ENCODE results near the gene CGB1. TPM values are rescaled to one million over a fixed set of nuclear protein-coding genes. Genes with fewer than 3 reads are reported as not detected.

Gene CGB1
- total and polyA plus RNA-seq, 4 donors = not detected

DNA sequence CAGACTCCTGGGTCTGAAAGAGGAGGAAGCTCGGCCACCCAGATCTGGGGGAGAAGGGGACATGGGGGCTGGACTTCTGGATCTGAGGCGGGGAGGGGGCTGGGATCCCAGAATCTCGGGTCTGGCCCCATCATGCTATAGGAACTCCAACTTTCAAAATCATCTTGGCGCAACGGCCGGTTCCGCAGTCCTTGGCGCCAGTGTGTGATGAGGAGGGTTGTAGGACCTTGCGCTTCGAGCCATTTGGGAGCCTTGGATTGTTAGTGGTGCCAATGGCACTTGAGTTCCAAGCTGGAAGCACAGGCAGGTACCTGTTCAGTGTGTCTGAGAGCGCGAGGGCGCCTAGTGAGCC, 42.7 kb downstream of the CGB1 start:
- Histone ChIP-seq H3K9ac (ENCODE audit: low read depth in 1 of 2, low read length in 2 of 2) (peak overlapping the region; percentile 45 to 55), H3K4me3 (ENCODE audit: low read depth in 1 of 3, low read length in 3 of 3) (peak overlapping the region; percentile 59 to 80 (median 61)), H3K27me3 (ENCODE audit: control insufficient read depth in 4 of 4, insufficient read depth in 4 of 4, low read length in 3 of 4) (no peaks in the 10 kb centered on the region), H3K27ac (ENCODE audit: low read depth in 1 of 2, low read length in 2 of 2) (peak overlapping the region; percentile 89 to 99), H3K4me1 (ENCODE audit: control insufficient read depth in 4 of 4, insufficient read depth in 4 of 4, low read length in 3 of 4) (peaks cover 12 to 28% (median 17%) of the 10 kb centered on the region in 4 donors), H3K36me3 (ENCODE audit: control insufficient read depth in 4 of 4, insufficient read depth in 3 of 4, low read depth in 1 of 4, low read length in 3 of 4) (no peaks in the 10 kb centered on the region), H3K9me3 (ENCODE audit: control insufficient read depth in 4 of 4, low read length in 3 of 4) (no peaks in the 10 kb centered on the region)
- WGBS = 2% methylated on average over 13 of the region's 13 CpGs
- DNase-seq (ENCODE audit: low spot score) = no peak
- no peak for TF ChIP-seq ZBTB33 (IDR thresholded peaks at IDR 0.05)
- no peak for TF ChIP-seq GABPA (IDR thresholded peaks at IDR 0.05 in 1 of 2, conservative IDR thresholded peaks at IDR 0.05 in 1 of 2)
- TF ChIP-seq HNF4A (conservative IDR thresholded peaks at IDR 0.05) = no peak

DNA sequence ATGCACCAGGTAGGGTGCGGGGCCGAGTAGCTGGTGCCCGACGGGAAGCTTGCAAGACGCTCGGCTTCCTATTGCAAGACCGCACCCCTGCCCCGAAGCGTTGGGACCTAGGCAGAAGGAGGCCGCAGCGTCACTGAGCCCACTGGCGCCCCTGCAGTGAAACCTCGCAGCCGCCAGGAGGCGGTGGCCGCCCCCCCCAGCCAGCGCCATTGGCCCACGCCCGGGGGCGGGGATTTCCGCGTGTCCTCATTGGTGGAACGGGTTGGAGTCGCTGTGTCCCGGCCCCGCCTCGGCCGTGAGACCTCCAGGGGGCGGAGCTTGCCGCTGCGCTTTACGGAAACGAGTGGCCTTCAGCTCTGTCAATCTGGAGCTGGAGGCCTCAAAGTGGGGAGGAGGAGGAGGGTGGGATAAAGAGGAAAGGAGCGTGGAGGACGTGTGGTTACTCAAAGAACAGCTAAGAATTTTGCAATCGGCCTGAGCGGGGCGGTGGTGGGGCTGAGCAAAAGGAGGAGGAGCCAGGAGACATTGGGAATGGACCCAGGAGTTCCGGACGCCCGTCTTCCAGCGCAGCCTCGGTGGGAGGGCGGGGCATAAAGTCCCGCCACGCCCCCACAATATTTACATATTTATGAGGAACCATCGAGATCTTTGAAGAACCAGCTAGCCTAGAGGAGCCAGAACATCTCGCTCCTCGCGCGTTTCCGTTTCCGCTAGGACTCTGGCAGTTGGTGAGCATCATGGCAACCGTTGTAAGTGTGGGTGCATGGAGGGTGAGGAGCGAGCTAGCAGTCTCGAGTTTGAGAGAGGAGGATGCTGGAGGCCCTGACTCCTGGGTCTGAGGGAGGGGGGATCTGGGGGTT, 43.3 kb downstream of the CGB1 start, which contains the start of the genes GYS1 and RUVBL2:
Gene GYS1, minus strand, starts transcription at position 135 of the 860 bp plus-strand sequence. CDS start 197 bp downstream, outside the sequence.
Gene RUVBL2, plus strand, starts transcription at position 713 of the 860 bp plus-strand sequence. Its CDS starts 25 bp downstream, at position 738.
- Histone ChIP-seq H3K9me3 (ENCODE audit: control insufficient read depth in 4 of 4, low read length in 3 of 4) (no peaks in the 10 kb centered on the region), H3K27me3 (ENCODE audit: control insufficient read depth in 4 of 4, insufficient read depth in 4 of 4, low read length in 3 of 4) (no peaks in the 10 kb centered on the region), H3K36me3 (ENCODE audit: control insufficient read depth in 4 of 4, insufficient read depth in 3 of 4, low read depth in 1 of 4, low read length in 3 of 4) (peaks cover 0 to 4% (median under 1%) of the 10 kb centered on the region in 4 donors), H3K4me3 (ENCODE audit: low read depth in 1 of 3, low read length in 3 of 3) (peak within 1 kb of the TSS; percentile 59 to 96 (median 80)), H3K27ac (ENCODE audit: low read depth in 1 of 2, low read length in 2 of 2) (peak within 1 kb of the TSS; percentile 89 to 99), H3K9ac (ENCODE audit: low read depth in 1 of 2, low read length in 2 of 2) (peak within 1 kb of the TSS; percentile 60 to 98), H3K4me1 (ENCODE audit: control insufficient read depth in 4 of 4, insufficient read depth in 4 of 4, low read length in 3 of 4) (peaks cover 12 to 28% (median 17%) of the 10 kb centered on the region in 4 donors)
- WGBS = under 1% methylated on average over 56 of the region's 56 CpGs
- TF ChIP-seq SP1 (IDR thresholded peaks at IDR 0.05) (peak; percentile 96), ZBTB33 (IDR thresholded peaks at IDR 0.05) (peak; percentile 85), NR2F2 (IDR thresholded peaks at IDR 0.05) (no peak), EGR1 (IDR thresholded peaks at IDR 0.05; ENCODE audit: low read depth in 2 of 2) (peak; percentile 15 to 31), FOXA2 (IDR thresholded peaks at IDR 0.05) (peak; percentile 4), JUND (IDR thresholded peaks at IDR 0.05) (peak in 1 of 2 donors; percentile 20), HNF4G (IDR thresholded peaks at IDR 0.05) (peak; percentile 23), TAF1 (conservative IDR thresholded peaks at IDR 0.05) (peak; percentile 57), CTCF (IDR thresholded peaks at IDR 0.05; ENCODE audit: low read depth, low read length, missing input control) (peak; percentile 94), RAD21 (IDR thresholded peaks at IDR 0.05) (peak; percentile 44 to 65), YY1 (IDR thresholded peaks at IDR 0.05) (peak; percentile 93), MAX (IDR thresholded peaks at IDR 0.05) (peak; percentile 79), GABPA (IDR thresholded peaks at IDR 0.05 in 1 of 2, conservative IDR thresholded peaks at IDR 0.05 in 1 of 2) (peak; percentile 92 to 95), FOXA1 (IDR thresholded peaks at IDR 0.05) (no peak), REST (IDR thresholded peaks at IDR 0.05) (peak; percentile 41), RXRA (IDR thresholded peaks at IDR 0.05) (peak in 1 of 2 donors; percentile 53), HNF4A (conservative IDR thresholded peaks at IDR 0.05) (peak; percentile 30 to 45)
- TF ChIP-seq, protein P1, sequence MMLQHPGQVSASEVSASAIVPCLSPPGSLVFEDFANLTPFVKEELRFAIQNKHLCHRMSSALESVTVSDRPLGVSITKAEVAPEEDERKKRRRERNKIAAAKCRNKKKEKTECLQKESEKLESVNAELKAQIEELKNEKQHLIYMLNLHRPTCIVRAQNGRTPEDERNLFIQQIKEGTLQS (IDR thresholded peaks at IDR 0.05) = no peak
- DNase-seq (ENCODE audit: low spot score) = peak; percentile 99
